GM23248 (cell line): ENCODE results near the gene FBXL12.

ENCODE experiments used
- EZH2 ChIP-seq: fragments of 200-600 bp; sonication (generic); IDR thresholded peaks from 2 replicates; pipeline ENCODE4 v1.6.1; 2018; ENCODE audit warnings: antibody characterized with exemption, mild to moderate bottlenecking; ENCODE audit not compliant: insufficient read depth, poor library complexity, severe bottlenecking
- EZH2phosphoT487 ChIP-seq: fragments of 200-600 bp; sonication (generic); IDR thresholded peaks from 2 replicates; pipeline ENCODE4 v1.6.1; 2018; ENCODE audit warnings: antibody characterized with exemption, moderate library complexity, mild to moderate bottlenecking, low read depth; ENCODE audit not compliant: insufficient read depth

- TF ChIP-seq EZH2phosphoT487 = no peak
- no peak for TF ChIP-seq EZH2
Measured at GRCh38 chr19:9847087-9847671, 28.3 kb upstream of the FBXL12 start.
